Tibial artery (tissue), 4 donors: Measurements from ENCODE around the gene SRP68.

ENCODE experiments used
- DNase-seq, 2 donors: peaks; one replicate each; pipeline ENCODE4 v3.0.0-alpha.2; 2019
- H3K27ac ChIP-seq, 2 donors: fragments of 200-600 bp; sonication (generic) in 1 of 2; 1 replicate in 1 of 2; 2 replicates in 1 of 2; pipeline ENCODE4 v1.5.1; 2018 to 2019; ENCODE audit warnings: mild to moderate bottlenecking in 1 of 2
- H3K27me3 ChIP-seq, 2 donors: fragments of 200-600 bp; sonication (generic) in 1 of 2; one replicate each; pipeline versions ENCODE4 v1.5.1 to v1.6.0; 2016 to 2019
- H3K36me3 ChIP-seq, 3 donors: fragments of 200-600 bp; sonication (generic) in 2 of 3; one replicate each; pipeline ENCODE4 v1.5.1; 2016 to 2019; ENCODE audit warnings: mild to moderate bottlenecking in 2 of 3
- H3K4me1 ChIP-seq, 4 donors: fragments of 200-600 bp; sonication (generic) in 2 of 4; 1 replicate in 3 of 4; 2 replicates in 1 of 4; pipeline ENCODE4 v1.5.1; 2016 to 2019
- H3K4me3 ChIP-seq, 2 donors: fragments of 200-600 bp; sonication (generic) in 1 of 2; 1 replicate in 1 of 2; 2 replicates in 1 of 2; pipeline ENCODE4 v1.5.1; 2018 to 2019; ENCODE audit warnings: mild to moderate bottlenecking in 2 of 2
- H3K9me3 ChIP-seq, 3 donors: fragments of 200-600 bp; sonication (generic) in 1 of 3; one replicate each; pipeline ENCODE4 v1.5.1; 2016 to 2019
- intact Hi-C: fragments of 100-400 bp; cut with DNase I; formaldehyde crosslinking; loops from one replicate; pipeline ENCODE4 v1.15.0; 2023; ENCODE audit warnings: low total_unique reads
- TF ChIP-seq, protein P1 (sequence below), 2 experiments: fragments of 200-600 bp in 1 of 2; fragments of 450-650 bp in 1 of 2; IDR thresholded peaks; one replicate each; pipeline ENCODE4 v1.5.1; 2017 to 2019; ENCODE audit warnings: antibody characterized with exemption in 2 of 2, mild to moderate bottlenecking in 1 of 2, moderate library complexity in 1 of 2

SRP68 gene

DNA sequence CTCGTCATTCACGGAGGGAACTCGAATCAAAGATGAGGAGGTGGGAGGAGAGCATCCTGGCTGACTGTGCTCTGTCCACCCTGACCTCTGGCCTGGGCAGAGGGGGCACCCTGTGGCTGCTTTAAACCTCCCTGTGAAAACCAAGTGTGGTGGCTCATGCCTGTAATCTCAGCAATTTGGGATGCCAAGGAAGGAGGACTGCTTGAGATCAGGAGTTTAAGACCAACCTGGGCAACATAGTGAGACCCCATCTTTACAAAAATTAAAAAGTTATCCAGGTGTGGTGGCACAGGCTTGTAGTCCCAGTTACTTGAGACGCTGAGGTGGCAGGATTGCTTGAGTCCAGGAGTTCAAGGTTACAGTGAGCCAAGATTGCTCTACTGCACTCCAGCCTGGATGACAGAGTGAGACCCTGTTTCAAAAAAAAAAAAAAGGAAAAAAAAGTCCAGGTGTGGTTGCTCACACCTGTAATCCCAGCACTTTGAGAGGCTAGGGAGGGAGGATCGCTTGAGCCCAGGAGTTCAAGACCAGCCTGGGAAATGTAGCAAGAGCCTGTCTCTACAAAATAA is 77.4 kb downstream of the SRP68 start:
- Histone ChIP-seq H3K27me3 (no peaks in the 10 kb centered on the region), H3K4me1 (peaks cover 0 to 4% (median 0%) of the 10 kb centered on the region in 4 donors), H3K4me3 (no peak overlapping the region), H3K27ac (no peak overlapping the region), H3K9me3 (no peaks in the 10 kb centered on the region), H3K36me3 (peaks cover 0 to 52% (median 18%) of the 10 kb centered on the region in 3 donors)
- no peak for DNase-seq
- intact Hi-C loops, result no loop called here
- TF ChIP-seq, protein P1, sequence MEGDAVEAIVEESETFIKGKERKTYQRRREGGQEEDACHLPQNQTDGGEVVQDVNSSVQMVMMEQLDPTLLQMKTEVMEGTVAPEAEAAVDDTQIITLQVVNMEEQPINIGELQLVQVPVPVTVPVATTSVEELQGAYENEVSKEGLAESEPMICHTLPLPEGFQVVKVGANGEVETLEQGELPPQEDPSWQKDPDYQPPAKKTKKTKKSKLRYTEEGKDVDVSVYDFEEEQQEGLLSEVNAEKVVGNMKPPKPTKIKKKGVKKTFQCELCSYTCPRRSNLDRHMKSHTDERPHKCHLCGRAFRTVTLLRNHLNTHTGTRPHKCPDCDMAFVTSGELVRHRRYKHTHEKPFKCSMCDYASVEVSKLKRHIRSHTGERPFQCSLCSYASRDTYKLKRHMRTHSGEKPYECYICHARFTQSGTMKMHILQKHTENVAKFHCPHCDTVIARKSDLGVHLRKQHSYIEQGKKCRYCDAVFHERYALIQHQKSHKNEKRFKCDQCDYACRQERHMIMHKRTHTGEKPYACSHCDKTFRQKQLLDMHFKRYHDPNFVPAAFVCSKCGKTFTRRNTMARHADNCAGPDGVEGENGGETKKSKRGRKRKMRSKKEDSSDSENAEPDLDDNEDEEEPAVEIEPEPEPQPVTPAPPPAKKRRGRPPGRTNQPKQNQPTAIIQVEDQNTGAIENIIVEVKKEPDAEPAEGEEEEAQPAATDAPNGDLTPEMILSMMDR (IDR thresholded peaks at IDR 0.05), result no peak

DNA sequence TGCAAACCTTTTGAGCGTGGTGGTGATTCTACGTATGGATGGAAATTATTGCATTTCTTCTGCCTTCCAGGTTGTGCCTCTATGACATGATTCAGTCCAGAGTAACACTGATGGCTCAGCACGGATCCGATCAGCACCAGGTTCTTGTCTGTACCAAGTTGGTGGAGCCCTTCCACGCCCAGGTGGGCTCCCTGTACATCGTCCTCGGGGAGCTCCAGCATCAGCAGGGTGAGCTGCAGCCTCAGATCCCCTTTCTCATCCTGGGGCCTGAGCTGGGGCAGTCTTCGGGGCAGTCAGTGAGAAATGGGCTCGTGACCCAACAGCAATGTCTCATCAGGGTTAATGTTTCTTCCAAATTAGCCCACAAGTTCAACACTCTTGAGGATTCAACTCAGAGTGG is 80.9 kb downstream of the SRP68 start:
- intact Hi-C loops, result no loop called here
- Histone ChIP-seq H3K36me3 (peaks cover 0 to 56% (median 23%) of the 10 kb centered on the region in 3 donors), H3K4me3 (no peak overlapping the region), H3K9me3 (no peaks in the 10 kb centered on the region), H3K27me3 (no peaks in the 10 kb centered on the region), H3K27ac (no peak overlapping the region), H3K4me1 (no peaks in the 10 kb centered on the region)
- no peak for DNase-seq
- TF ChIP-seq, protein P1 (IDR thresholded peaks at IDR 0.05), result no peak
